HG02763 (cell line): ENCODE data around the gene OLFML2B.

ENCODE experiments used
- ATAC-seq: cut with Tn5 transposase; IDR thresholded peaks from one replicate; pipeline ENCODE4 v1.9.1; 2021; ENCODE audit warnings: mild to moderate bottlenecking, moderate library complexity; ENCODE audit not compliant: unreplicated experiment

The OLFML2B gene

DNA sequence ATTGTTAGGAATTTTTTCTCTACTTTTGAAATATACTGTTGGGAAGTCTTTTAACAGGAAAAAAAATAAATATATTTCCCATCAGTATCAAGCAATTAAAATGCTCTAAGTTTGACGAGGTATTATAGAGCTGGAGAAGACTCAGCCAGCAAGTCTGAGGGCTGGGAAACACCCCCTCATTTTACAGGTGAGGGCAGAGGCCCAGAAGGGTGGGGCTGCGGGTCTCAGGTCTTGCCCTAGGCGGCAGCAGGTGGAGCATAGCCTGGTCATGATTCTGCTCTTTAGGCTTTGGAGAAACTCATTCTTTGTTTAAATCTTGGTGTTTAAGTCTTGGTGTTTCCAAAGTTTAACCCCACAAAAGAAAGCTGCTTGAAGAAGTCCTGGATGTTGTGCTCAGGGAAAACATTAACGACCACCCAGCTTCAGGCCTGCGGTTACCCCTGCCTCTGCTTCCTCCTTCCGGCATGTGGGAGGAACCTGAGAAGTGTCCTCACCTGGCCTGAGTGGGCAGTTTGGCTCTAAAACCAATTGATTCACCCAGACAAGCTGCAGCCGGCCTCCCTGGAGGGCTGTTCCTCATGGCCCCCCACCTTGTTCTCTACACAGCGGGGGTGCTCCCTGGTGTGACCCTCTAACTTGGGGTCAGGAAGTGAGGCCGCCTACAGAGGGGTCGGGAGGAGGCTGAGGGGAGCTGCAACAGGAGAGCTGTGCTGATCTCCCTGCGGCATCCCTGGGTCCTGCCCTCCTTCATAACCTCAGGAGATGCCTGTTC, 41.7 kb downstream of the OLFML2B start:
- ATAC-seq: no peak

DNA sequence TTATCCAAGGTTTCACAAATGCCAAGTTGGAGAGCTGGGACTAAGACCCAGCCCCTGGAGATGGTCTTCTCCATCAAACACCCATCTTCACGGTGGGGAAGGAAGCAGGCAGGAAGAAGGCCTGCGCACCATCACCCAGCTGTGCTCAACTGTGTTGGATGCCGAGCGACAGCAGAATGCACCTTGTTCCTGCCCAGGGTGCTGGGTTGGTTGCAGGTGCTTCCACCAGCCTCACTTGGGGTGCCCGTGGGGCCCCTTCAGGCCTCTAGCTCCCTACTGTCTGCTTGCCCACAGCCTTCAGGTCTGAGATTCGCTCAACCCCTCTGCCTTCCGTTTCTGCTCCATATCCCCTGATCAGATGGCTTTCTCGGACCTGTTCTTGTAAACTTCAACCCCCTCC, 42.5 kb downstream of the OLFML2B start:
- ATAC-seq: no peak

DNA sequence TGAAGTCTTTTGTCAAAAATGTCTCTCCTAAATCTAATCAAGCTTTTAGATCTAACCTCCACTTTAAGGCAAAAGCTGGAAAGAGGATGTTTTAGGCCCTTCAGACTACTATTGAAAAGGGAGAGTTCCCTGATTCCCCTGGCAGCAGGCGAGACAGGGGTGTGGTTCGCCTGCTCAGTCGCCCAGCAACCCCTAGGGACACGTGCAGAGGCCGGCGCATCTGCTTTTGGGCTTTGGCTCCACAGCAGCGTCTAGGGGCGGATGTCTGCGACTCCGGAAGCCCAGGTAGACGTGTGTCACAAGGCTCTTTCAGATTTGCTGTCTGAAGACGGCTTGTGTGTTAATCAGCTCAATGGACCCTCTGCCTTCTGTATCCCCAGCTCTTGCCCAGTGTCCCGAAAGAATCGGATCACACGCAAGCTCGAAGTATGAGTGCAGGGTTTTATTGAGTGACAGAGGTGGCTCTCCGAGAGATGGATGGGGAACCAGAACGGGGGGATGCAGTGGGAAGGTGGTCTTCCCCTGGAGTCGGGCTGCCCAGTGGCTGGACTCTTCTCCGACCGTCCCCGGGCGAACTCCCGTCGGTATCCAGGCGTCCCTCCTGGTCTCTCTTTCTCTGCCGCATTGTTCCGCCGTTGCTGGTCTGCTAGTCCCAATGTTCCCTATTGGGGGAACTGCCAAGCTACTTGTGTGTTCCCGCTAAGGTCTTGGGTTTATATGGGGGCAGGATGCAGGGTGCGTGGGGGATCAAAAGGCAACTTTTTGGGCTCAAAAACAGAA, 45.5 kb downstream of the OLFML2B start:
- ATAC-seq: no peak

DNA sequence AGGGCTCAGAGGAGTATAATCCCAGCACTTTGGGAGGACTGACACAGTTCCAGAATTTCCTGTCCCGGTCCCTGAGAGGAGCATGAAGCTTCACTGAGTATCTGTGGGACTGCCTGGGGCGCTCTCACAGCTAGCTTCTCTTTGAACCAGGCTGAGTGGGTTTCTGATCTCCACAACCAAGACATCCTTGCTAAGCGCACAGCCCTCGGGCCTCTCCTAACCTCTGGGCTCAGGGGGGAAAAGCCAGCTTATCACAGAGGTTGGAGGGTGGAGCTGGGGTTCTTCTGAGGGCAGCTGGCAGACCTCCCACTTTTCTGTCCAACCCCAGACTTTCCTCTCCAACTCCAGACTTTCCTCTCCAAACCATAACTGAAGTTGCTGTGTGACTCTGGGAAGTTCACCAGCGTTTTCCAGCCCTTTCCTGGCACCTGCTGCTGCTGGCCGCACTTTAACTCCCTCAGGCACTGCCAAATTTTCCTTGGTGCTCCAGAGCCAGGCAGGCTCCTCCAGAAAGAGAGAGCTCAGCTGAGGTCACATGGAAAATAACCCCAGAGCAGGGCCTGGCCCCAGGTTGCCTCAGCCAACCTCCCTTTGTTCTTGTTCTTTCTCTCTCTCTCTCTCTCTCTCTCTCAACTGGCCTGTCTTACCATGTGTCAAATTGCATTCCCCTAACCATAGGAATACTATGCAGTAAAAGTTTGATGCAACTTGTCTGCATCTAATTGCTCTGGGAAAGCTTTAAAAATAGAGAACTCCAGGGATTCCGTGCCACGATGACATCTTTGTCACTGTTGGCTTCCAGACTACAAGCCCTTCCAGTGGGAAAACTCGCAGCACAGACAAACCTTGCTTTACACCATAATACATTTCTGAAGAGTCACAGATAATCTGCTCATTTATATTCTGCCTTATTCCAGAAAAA, 49.5 kb downstream of the OLFML2B start:
- ATAC-seq: no peak

DNA sequence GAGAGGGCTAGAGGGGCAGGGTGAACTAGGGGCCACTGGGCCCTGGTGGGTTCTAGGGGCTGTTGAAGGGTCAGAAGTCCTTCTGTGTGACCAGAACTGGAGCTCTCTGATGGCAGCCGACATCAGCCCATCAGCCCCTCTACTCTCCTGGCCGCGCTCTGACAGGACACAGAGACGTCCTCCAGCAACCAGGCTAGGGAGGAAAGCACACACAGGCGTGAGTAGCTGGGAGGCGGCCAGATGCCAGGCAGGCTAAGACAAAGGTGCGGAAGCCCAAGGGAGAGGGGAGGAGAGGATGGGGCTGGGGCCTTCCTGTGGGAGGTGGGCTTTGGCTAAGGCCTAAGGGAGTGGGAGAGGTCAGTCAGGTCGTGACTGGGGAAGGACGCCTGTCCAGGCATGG, 50.8 kb downstream of the OLFML2B start:
- ATAC-seq: no peak

DNA sequence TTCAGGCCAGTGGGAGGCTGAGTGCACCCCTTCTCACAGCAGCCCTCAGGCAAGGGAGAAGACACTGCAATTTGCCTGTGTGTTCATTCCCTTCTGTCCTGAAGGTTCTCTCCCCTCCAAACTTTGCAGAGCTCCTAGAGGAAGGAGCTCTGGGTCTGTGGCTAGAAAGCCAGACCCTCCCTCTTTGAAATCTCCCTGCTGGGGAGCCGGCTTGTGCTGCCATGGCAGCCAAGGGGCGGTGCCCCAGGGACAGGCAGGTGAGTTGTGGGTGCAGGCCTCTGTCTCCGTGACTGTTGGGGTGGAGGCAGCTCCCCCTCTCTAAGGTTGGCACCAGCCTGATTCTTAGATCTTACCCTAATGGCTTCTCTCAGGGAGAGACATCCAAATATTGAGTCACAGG, 53.0 kb downstream of the OLFML2B start:
- no peak for ATAC-seq

DNA sequence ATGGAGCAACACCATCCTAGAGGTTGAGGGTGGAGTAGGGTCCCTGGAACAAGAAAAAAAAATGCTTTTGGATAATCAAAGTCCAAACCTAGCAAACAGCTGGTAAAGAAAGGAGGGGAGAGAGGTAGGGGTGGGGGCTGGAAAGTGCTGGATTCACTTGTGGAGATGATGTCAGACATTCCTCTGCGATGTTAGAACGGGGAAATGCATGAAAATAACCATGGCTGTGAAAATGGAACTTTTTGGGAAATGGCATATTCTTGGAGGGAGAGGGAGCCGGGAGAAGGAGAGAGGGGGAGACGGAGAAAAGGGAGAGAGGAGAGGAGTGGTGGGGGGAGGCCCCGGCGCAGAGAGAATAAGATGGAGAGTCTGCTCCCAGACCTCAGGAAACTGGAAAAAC, 53.6 kb downstream of the OLFML2B start:
- no peak for ATAC-seq

DNA sequence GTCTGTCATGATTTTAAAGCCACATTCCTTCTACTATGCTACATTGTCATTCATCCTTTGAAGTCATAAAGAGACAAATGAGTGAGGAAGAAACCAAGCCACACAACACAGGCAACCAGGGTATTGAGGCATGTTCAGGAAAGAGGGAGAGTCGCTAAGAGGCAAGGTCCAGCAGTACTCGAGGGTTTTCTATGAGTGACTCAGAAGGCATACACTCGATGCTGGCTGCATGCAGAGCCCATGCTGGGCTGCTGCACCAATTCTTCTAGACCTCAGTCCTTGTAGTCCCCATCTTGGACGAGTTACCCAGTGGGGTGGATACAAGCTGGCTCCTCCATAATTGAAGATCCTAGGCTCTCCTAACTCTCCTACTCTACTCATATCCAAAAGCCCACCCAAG, 57.6 kb downstream of the OLFML2B start:
- no peak for ATAC-seq

DNA sequence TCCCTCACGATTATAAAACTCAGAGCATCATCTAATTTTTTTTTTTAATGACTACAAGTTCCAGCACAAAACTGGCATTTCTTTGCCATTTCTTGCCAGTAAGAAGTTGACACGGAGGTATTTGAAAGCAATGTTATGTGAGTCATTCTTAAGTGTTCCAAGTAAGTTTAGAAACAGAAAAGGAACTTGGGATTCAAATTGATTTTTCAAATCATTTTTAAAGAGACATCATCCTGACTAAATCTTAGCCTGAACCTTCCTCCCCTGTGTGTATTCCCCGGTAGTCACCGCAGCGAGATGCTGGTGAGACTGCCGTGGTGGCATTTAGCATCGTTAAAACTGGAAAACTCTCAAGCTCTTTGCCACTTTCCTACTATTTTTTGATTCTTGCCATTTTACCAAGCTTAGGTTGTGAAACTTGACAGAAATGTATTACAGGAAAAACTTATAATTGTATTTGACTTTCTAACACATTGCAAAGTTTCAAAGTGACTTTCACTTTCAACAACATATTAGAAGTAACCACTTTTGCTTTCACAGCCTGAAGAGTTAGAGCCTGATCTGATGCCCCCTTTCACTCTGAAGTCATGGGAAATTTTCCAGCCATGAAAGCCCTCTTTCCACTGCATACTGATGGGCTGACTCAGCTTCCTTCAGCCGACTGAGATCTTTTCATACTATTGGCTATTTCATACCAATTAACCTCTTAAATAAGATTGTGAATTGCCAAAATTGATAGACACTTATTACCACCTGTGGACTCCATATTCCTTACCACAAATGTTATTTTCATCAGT, 61.4 kb downstream of the OLFML2B start:
- peak; percentile 67 for ATAC-seq

DNA sequence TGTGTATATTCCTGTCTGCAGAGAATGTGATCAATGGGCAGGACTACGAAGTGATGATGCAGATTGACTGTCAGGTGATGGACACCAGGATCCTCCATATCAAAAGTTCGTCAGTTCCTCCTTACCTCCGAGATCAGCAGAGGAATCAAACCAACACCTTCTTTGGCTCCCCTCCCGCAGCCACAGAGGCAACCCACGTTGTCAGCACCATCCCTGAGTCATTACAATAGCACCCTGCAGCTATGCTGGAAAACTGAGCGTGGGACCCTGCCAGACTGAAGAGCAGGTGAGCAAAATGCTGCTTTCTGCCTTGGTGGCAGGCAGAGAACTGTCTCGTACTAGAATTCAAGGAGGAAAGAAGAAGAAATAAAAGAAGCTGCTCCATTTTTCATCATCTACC, 65.2 kb downstream of the OLFML2B start:
- no peak for ATAC-seq

DNA sequence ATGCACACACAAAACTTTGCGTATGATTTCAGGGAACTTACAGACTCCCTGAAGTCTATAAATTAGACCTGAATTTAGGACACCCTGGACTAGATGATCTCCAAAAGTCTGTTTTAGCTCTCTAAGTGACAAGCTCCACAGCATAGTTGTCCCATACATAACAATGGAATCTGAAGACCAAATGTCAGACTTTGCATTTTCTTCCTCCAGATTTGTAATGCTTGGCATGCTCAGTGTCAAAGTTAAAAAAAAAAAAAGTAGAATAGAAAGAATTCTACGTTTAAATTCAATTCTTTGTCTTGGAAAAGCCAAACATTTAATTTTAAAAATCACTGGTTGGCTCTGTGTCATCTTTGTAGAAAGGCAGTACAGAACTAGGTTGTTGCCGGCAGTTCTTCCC, 66.7 kb downstream of the OLFML2B start:
- ATAC-seq: no peak

DNA sequence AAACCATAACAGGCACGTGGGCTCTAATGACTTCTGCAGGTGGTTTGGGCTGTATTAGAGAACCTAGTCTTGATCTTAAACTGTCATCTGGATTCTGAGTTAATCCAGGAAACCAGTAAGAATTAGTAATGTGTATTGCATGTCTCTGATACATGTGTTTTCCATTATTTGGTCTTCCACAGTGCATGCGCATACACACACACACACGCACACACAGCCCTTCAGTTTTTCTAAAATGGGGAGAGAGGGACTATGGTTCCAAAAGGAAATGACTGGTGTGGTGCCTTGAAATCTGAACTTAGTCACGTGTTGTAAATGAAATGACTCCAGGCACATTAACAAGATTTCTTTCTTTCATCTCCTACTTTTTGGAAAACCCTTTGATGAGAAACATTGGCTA, 67.6 kb downstream of the OLFML2B start:
- ATAC-seq: no peak

DNA sequence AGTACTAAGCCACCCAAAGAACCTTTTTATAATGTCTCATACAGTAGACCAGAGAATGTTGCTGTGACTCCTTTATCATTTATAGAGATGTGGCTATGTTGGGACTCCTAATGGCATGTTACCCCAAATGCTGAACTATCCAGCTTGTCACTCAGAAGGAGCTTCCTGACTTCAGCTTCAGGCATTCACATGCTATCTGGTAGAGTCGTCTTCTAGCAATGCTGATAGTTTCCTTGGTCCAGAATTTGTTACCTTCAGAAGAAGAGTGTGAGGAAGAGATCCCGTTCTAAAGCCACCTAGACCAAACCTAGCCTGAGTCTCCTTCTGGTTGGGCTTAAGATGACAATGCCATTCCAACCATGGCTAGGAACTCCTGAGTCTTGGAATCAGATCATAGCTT, 68.1 kb downstream of the OLFML2B start:
- no peak for ATAC-seq

DNA sequence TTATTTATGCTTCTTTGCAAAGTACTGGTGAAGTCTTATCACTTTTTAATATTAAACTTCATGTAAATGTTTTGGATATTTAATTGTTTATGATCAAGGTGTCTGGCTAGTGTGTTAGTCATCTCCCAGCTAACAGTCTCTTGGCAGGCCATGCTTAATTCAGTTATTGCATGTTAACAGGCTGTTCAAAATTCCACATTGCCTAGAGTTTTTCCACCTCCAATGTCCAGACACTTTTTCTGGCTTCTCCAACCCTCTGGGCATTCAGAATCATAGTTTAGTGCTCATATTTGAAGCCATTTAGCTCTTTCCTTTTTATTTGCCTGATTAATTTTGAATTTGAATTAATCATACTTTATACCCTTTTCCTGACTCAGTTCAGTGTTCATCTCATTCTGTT, 69.2 kb downstream of the OLFML2B start:
- no peak for ATAC-seq

DNA sequence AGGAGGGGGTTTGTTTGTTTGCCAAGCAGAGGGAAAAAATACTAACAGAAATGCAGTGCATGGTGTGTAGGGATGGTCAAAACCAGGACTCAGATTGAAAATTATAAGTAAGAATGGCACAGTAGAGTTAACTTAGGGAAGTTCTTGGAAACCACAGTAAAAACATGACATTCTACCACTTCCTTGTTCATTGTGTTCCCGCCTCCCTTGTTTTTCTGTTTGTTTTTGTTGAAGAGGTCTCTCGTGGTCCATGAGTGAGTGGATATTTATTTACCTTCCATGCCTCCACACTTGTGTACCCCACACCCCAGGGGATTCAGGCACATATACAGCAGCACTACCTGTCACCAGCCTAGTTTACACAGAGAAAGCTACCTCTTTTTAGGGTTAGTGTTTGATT, 69.6 kb downstream of the OLFML2B start:
- no peak for ATAC-seq

DNA sequence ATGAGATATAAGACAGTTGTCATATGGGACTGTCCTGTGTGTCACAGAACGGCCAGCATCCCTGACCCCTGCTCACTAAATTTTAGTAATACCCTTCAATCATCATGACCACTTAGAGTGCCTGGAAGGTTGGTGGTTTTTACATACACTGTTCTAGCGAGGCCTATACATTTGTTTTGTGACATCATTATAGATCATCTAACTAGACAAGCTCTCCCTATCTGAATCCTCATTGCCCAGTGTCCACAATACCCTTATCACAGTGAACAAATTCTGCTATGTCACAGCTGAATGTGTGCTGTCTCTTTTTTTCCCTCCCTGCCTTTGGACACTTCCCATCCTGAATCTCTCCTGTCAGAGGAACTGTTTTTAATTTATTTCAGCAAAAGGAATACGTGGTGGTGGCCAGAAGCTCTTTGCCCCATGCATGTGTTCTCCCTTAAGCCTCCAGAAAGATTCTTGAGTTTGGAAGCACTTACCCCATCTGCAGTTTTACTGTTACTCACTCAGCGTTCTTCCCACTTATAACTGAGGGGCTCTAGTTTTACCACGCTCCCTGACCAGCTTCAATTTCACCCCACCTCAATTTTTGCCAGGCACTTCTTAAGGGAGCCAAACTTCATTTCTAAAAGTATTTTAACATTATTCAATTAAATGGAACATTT, 70.3 kb downstream of the OLFML2B start:
- no peak for ATAC-seq

DNA sequence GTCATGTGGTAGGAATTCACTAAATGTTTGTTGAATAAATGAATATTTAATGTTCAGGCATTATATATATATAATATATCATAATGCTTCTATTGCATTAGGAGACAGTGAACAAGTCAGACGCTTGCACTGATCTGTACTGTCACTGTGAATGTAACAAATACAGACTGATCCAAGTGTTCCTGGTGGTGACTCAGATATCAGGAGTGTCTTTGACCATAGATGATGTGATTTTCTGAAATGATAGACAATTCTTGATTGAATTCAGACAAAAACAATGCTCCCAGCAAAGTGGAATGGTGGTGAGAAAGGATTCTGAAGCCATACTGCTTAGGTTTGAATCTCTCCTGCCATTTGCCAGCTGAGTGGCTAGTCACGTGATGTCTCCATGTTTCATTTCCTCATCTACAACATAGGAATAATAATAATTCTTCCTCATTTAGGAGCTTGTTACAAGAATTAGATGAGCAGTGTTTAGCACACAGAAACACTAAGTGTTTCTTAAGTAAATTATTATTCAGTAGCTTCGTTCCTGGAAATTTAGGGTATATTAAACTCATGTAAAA, 71.0 kb downstream of the OLFML2B start:
- no peak for ATAC-seq

DNA sequence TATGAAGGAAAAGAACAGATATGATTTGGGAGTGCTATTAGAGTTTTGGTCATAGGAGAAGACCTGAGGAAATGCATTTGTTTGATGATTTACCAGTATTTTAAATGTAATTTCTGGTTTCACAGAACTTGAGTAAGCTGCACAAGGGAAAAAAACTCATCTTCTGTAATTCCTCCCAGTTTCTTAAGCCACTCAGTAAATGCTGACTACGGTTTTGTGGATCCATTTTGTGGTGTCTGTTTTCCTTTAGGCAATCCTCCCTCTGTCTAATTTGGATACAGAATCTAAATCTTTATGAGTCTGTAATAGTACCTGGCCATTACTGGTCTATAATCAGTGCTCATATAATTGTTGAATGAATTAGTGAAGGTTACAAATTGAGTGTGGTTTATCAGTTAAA, 72.0 kb downstream of the OLFML2B start:
- no peak for ATAC-seq

DNA sequence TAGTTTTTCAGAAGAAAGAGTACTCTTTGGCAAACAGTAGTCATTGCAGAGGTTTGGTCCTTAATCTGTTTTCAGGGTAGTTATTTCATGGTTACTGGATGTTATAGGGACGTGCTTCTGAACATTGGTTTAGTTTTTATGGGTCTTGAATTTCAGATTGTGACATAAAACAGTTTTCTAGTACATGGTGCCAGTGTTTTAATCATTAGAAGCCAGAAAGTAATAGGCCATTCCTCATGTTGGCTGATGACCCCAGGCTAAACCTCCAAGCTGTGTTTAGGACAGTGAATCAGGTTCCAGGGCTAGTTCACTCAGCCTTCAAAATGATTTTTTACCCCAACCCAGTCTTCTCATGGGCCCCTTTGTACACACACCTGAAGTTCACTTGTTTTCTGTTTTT, 73.3 kb downstream of the OLFML2B start:
- ATAC-seq: no peak

DNA sequence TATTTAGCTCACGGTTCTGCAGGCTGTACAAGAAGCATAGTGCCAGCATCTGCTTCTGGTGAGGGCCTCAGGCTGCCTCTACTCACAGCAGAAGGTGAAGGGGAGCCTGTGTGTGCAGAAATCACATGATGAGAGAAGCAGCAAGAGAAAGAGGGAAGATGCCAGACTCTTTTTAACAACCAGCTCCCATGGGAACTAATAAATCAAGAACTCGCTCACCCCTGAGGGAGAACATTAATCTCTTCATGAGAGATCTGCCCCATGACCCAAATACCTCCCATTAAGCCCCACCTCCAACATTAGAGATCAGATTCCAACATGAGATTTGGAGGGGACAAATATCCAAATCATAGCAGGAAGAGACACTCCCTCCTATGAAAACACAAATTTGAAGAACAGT, 74.1 kb downstream of the OLFML2B start:
- no peak for ATAC-seq
